ENCODE measurements around the gene ZNF711.
"Not testable (repeated sequence)": the region's sequence is repeated elsewhere in the genome, so short reads cannot be mapped to it uniquely, and the experiment has no call there.

Gene ZNF711

DNA sequence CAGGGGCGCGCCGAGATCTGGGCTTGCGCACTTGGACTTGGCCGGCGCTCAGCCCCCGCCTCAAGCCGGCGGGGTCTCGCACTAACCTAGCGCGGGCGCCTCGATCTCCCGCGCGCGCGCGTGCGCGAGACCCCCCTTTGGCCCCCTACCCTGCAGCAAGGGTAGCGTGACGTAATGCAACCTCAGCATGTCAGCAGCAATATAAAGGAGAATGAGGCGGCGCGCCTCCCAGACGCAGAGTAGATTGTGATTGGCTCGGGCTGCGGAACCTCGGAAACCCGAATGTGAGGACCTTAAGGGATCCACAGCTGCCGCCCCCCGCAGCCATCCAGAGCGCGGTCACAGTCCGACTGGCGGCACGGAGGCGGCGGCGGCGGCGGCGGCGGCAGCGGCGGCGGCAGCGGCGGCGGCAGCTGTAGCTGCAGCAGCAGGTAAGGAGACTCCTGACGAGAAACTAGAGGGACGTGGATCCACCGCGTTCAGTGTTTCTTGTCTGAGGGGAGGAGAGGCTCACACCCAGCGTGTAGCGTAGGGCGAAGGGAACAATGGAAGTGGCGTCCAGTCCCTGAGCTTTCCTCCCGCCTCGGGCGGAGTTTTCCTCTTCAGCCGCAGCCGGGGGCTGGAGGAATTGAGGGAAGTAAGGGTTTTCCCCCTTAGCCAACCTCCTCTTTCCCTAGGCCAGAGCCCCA is at the start of gene ZNF711, which contains the start of gene SATL1:
ZNF711 (plus strand) TSS at position 231 of the 689 bp plus-strand sequence. CDS start 3,582 bp downstream, outside the sequence.
SATL1 (minus strand) TSS at position 19 of the 689 bp plus-strand sequence. CDS start 134,811 bp downstream, outside the sequence.
- DNase-seq = peak in 54 of 56 donors; percentile 0 to 73 (median 29)

DNA sequence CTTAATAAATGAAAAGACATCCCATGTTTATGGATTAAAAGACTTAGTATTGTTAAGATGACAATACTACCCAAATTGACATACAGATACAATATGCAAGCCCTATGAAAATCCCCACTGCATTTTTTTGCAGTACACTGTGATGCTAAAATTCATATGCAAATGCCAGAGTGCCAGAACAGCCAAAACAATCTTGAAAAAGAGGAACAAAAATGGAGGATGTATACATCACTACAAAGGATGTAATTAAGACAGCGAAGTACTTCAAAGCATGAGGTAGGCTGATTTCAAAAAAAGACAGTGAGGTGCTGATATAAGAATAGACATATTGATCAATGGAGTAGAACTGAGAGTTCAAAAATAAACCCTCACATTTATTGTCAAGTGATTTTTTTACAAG is 47.5 kb upstream of the ZNF711 start:
- no peak for DNase-seq

DNA sequence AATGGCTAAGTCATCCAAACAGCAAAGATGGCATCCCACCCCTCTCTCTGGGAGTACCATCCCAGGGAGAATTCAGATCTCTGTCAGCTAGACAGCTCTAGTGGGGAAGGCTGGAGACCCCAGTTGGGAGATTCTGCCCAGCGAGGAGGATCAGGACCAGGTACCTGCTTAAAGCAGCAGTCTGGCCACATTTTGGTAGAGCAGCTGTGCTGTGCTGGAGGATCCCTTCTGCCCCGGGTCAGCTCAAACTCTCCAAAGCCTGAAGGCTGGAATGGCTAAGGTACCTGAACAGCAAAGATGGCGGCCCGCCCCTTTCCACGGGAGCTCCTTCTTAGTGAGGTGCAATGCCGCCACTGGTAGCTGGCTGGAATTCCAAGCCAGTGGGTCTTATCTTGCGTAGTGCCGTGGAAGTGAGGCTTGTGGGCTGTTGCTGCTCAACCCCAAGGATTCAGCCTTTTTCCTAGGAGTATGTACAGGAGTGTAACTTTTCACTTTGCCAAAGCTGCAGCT is 40.3 kb upstream of the ZNF711 start:
- DNase-seq = no peak

DNA sequence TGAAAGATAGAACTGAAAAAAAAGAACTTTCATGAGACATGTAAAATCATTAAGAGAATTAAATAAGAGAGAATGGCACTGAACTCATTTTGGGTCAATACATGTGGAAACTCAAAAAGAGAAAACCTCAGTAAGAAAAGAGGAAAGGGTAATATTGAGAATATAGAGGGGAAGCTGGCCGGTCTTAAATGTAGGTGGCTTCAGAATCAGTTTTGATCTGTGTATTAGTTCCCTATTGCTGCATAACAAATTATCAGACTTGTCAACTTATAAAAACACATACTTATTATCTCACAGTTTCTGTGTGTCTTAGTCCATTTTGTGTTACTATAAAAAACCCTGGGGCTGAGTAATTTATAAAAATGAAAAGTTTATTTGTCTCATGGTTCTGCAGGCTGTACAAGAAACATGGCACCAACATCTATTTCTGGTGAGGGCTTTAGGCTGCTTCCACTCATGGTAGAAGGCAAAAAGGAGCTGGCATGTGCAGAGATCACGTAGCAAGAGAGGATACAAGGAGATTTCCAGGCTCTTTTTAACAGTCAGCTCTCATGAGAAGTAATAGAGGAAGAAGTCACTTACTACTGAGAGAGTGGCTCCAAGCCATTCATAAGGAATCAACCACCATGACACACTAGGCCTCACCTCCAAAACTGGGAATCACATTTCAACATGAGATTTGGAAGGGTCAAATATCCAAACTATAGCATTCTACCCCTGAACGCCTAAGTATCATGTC is 29.8 kb upstream of the ZNF711 start:
- DNase-seq = no peak

DNA sequence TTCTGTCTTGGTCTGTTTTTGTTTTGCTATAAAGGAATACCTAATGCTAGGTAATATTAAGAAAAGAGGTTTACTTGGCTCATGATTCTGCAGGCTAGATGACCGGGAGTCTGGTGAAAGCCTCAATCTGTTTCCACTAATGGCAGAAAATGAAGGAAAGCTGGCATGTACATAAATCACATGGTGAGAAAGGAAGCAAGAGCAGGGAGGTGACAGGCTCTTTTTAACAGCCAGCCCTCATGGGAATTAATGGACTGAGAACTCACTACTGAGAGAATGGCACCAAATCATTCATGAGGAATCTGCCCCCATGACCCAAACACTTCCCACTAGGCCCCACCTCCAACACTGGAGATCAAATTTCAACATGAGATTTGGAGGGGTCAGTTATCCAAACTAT is 27.8 kb upstream of the ZNF711 start:
- DNase-seq = no peak

DNA sequence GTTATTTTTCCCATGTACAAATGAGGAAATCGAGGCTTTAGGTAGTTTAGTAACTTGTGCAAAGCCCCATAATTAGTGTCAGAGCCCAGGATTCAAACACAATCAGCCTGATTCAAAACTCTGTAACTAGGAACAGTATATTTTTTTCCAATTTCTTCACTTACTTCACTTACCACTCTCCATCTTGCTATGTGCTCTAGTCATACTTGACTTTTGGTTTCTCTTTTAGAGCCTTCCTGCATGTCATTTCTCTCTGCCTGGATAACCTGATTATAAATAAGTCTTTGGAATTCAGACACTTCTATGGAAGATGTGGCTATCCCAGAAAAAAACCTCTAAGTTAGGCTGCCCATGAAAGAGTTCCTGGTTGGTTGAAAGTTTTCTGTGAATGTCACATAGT is 22.4 kb upstream of the ZNF711 start:
- DNase-seq = no peak

DNA sequence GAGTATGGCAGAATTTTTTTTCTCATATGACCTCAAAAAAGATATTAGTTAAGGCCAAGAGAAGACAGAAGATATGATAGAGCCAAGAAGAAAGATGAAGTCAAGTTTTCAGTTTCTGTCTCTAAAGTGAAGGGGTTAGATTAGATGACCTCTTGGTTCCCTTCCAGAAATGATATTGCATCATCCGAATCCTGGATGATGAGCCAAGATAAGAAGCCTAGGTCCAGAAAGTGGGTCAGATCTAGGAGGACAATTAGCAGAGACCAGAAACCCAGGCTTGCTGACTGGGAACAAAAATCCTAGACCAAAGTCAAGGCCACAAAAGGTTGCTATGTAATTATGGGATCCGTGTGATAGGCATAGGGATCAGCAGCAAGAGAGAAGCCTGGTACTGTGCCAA is 20.4 kb upstream of the ZNF711 start:
- no peak for DNase-seq

DNA sequence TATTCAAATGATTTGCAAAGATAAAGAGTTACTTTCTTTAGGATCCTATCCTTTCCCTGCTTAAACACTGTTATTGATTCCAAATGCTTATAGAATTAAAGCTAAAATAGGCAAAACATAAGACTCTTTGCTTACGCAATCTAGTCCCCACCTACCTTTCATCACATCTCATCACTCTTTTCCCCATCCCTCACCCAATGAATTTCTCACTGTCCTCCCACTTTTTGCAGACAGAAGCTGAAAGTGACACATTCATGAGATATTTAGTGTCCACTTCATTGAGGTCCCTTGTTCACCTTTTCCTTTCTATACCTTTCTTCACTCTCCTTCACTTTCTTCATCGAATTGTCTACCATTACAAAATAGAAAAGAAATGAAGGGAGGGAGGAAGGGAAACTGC is 636 bp upstream of the ZNF711 start:
- DNase-seq = no peak

DNA sequence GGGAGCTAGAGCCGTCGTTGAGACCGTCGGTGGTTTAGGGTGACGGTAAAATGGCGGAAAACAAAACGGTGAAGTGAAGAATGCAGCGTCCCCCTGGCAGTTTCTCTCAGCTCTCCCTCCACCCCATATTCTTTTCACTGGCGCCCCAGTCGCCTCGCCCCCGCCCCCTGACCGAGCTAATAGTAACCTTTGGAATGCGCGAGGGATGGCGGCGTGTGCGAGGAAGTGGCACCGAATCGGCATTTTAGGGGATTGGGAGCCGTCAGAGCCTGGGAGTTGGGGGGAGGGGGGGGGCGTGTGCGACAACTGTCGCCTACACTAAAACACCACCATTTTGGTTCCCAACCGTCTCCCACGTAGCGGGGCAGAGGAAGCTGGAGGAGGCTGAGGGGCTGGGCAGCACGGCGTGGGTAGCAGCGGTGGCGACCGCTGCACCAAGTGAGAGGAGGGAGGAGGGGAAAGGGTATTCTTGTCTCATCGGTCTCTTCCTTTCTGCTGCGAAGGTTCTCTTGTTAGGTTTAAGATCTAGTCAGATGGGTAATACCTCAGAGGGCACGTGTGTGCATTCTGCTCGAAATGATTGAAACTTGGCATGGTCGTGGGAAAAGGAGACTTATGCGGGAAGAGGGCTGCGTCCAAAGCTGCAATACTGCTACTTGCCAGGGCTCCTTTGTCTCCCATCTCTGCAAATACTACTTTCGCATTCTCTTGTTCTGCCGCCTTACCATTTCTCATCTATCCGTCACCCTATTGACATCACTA is 840 bp downstream of the ZNF711 start:
- peak in 30 of 56 donors; percentile 0 to 54 (median 4) for DNase-seq

DNA sequence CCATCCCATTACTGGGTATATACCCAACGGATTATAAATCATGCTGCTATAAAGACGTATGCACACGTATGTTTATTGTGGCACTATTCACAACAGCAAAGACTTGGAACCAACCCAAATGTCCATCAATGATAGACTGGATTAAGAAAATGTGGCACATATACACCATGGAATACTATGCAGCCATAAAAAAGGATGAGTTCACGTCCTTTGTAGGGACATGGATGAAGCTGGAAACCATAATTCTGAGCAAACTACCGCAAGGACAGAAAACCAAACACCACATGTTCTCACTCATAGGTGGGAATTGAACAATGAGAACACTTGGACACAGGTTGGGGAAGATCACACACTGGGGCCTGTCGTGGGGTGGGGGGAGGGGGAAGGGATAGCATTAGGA is 41.5 kb downstream of the ZNF711 start:
- DNase-seq = not testable (repeated sequence)

DNA sequence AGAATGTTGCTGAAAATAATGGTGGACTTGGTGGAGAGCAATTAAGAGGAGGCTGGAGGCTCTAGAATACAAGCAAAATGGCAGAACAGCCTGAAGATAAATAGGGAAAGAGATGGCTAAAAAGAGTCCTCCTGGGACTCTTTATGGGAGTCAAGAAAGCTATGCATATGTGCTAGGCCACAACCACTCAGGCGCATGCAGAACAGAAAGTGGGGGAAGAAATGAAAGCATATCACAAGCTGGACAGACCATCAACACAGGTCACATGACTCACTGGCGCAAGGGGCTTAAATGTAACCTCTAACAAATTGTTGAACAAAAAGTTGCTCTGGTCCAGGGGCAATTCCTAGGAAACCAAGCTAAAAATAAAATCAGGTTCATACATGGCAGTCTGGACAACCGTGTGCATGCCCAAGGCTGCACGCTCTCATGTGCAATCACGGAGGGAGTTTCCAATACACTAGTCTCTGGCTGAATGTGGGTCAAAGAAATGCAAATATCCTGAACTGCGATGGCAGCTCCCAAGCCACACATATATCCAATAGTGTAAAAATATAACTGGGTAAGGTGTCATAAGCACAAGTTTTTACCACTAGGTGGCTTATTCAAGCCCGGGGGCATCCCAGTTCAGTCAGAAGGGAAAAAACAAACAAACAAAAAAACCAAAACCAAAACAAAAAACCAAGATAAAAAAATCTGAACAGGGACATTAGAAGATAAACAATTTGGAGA is 45.4 kb downstream of the ZNF711 start:
- no peak for DNase-seq

DNA sequence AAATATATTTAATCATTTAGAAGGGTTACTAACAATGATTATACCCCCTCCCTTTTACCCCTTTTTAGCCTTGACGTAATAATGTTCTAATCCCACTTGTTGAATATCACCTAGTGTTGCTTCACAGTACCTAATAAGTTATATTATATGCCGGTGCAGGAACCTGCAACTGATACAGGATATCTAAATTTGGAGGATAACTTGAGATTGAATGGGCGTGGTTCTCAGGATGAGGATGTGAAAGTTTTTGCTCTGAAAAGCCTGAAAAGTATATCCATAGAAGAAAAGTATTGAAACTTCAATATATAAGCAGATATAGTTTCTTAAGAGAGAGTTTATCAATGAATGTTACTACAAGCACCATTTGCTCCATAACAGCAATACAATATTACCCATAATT is 59.8 kb downstream of the ZNF711 start:
- no peak for DNase-seq

DNA sequence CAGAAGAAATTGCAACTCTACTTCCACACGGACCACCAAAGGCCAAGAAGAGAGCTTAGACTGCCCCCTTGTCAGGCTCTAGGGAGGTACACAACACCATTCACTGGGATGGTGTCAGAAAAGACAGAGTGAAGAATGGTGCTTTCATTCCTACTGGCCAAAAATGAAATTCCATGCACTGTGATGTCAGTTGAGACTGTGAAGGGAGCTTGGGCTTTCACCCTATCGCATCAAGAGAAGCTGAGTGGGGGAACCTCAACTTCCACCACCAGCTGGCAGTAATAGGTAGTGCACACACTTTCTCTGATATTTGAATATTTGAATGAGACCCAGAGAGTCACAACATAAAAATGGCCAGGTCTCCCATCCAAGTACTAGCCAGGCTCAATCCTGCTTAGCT is 65.9 kb downstream of the ZNF711 start:
- no peak for DNase-seq

DNA sequence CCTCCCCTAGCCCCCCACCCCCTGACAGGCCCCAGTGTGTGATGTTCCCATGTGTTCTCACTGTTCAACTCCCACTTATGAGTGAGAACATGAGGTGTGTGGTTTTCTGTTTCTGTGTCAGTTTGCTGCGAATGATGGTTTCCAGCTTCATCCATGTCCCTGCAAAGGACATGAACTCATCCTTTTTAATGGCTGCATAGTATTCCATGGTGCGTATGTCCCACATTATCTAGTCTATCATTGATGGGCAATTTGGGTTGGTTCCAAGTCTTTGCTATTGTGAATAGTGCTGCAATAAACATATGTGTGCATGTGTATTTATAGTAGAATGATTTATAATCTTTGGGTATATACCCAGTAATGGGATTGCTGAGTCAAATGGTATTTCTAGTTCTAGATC is 67.6 kb downstream of the ZNF711 start:
- not testable (repeated sequence) for DNase-seq

Data from amygdala (tissue), 56 donors.